GM12801 (cell line): Measurements from ENCODE around the gene NBAS.

ENCODE experiments used
- TF ChIP-seq, protein P1 (sequence below): IDR thresholded peaks from one replicate; pipeline ENCODE4 v1.5.1; 2011; ENCODE audit warnings: control low read depth; ENCODE audit not compliant: insufficient read length; ENCODE audit errors: extremely low read depth

The NBAS gene

DNA sequence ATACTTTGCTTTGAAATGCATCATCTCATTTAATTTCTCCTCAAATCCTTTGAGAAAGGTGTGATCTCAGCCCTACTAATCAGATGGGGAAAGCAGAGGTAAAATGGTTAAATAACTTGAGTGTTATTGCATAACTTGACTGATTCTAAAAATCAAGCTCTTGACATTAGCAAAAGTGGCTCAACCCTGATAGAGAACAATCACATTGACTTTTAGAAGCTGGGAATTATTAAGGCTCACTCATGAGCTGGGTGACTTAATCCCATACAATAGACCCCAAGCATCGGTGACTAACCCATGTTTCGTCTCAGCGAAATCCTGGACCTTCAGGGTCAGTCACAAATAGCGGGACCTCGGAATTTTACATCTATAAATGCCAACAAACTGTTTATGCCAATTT is 378.9 kb downstream of the NBAS start:
- TF ChIP-seq, protein P1, sequence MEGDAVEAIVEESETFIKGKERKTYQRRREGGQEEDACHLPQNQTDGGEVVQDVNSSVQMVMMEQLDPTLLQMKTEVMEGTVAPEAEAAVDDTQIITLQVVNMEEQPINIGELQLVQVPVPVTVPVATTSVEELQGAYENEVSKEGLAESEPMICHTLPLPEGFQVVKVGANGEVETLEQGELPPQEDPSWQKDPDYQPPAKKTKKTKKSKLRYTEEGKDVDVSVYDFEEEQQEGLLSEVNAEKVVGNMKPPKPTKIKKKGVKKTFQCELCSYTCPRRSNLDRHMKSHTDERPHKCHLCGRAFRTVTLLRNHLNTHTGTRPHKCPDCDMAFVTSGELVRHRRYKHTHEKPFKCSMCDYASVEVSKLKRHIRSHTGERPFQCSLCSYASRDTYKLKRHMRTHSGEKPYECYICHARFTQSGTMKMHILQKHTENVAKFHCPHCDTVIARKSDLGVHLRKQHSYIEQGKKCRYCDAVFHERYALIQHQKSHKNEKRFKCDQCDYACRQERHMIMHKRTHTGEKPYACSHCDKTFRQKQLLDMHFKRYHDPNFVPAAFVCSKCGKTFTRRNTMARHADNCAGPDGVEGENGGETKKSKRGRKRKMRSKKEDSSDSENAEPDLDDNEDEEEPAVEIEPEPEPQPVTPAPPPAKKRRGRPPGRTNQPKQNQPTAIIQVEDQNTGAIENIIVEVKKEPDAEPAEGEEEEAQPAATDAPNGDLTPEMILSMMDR, result no peak

DNA sequence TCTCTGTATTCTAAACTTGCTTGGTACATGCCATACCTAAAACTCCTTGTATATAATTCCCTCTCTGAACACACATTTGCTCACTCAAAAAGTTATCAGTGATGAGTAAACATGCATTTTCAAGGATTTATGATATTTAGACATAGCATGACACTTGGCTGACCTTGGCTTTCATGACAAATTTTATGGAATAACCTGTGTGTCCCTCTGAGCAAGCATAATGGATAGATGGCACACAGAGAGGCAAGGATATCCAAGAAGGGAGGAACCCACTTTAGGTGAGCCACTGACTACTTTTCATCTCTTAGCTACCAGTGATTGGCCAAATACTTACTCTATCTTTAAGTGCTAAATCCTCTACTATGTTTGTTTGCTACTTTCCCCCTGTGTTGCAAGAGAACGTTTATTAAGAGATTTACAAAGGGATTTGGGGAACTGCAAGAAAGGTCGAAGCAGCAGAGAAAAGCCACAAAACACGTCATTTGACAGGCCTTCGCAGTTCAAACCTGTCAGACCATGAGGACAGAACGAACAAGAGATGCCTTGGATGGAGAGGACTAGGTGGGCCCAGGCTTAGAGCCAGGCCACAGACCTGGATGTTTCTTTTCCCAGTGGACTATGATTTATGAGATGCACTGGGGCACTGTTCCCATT is 379.9 kb downstream of the NBAS start:
- TF ChIP-seq, protein P1, result no peak

- TF ChIP-seq, protein P1, result no peak
Observed at GRCh38 chr2:15180379-15180778, 380.8 kb downstream of the NBAS start.

DNA sequence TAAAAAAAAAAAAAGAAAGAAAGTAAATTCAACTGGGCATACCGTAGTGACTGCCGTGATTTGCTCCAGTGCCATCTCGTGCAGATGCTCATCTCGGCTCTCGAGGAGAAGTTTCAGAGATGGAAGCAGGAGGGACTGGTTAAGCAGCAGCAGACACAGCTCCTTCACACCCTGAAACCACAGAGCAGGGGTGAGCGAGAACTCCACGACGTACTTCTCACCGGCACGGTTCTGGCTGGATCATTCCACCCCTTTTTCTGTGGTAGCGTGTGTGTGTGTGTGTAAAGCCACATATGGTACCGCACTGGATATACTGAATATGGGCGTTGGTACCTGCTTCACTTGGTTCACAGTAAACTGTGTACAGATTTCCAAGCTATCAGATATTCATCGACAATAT is 382.2 kb downstream of the NBAS start:
- TF ChIP-seq, protein P1, result no peak

DNA sequence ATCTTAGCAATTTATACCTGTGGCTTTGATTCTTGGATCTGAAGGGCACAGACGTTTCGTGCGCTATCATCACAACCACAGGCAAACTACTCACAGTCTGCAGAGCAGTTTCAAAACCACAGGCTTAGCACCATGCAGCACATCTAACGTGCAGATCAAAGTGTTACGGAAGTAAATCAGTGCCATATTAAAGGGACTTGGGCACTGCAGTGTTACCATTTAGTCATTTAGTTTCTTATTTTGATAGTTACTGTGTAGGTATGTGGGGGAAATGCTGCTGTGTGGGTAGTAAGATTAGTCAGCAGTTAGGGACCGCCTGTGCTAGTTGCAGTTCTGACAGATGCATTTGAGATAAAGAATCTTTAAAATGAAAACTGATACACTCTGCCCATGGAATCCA is 384.0 kb downstream of the NBAS start:
- TF ChIP-seq, protein P1, result no peak

DNA sequence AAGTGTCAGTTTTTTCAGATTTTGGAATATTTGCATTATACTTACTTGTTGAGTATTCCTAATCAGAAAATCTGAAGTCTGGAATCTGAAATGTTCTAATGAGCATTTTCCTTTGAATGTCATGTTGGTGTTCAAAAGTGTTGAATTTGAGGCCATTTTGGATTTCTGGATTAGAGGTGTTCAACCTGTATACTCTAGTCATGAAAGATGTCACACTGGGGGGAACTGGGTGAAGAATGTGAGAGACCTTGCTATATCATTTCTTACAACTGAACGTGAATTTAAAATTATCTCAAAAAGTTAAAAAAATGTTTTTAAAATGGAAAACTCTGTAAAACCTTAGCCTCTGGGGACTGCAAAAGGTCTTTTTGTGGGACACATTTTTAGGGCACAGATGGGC is 384.5 kb downstream of the NBAS start:
- TF ChIP-seq, protein P1, result no peak

GRCh38 chr2:15174567-15174966 is 386.6 kb downstream of the NBAS start:
- TF ChIP-seq, protein P1, result no peak
